CD4-positive, alpha-beta T cell (primary cell): ENCODE measurements around the gene HYAL4. TPM values are rescaled to one million over a fixed set of nuclear protein-coding genes. Genes with fewer than 3 reads are reported as not detected.

Source experiments
- ATAC-seq: fragments of 200-7000 bp; cut with Tn5 transposase; one replicate; pipeline ENCODE4 v1.10.0; 2022; ENCODE audit warnings: mild to moderate bottlenecking; ENCODE audit not compliant: poor library complexity
- CTCF ChIA-PET: fragments of 350-600 bp; sonication (Branson Sonifier 250); formaldehyde crosslinking; loops from one replicate; lab custom pipeline; 2021; ENCODE audit warnings: antibody characterized with exemption, inconsistent platforms; lab: Charles Lee
- POLR2A ChIA-PET: fragments of 350-600 bp; sonication (Branson Sonifier 250); formaldehyde crosslinking; loops from one replicate; lab custom pipeline; 2021; ENCODE audit warnings: antibody characterized with exemption, inconsistent platforms; lab: Charles Lee
- DNase-seq, 14 experiments: peaks; one replicate each; pipeline ENCODE4 v3.0.0-alpha.2; 2013 to 2020; ENCODE audit warnings: mixed read lengths in 2 of 14
- H3K27ac ChIP-seq, 2 donors: one replicate each; pipeline versions ENCODE4 v1.5.1 to v1.7.0; 2013; ENCODE audit warnings: low read length in 2 of 2, low read depth in 1 of 2, mild to moderate bottlenecking in 1 of 2
- H3K27me3 ChIP-seq, 2 experiments: 1 replicate in 1 of 2; 2 replicates in 1 of 2; pipeline versions ENCODE4 v1.6.1 to v1.7.0; 2013; ENCODE audit warnings: low read length in 2 of 2, control low read depth in 1 of 2, mild to moderate bottlenecking in 1 of 2, moderate library complexity in 1 of 2; ENCODE audit not compliant: insufficient read depth in 2 of 2, control insufficient read depth in 1 of 2
- H3K36me3 ChIP-seq: one replicate; pipeline ENCODE4 v1.6.1; 2013; ENCODE audit warnings: low read length, control low read depth; ENCODE audit not compliant: insufficient read depth
- H3K4me1 ChIP-seq: one replicate; pipeline ENCODE4 v1.6.1; 2013; ENCODE audit warnings: low read length, control low read depth; ENCODE audit not compliant: insufficient read depth
- H3K4me3 ChIP-seq: one replicate; pipeline ENCODE4 v1.5.1; 2013; ENCODE audit warnings: mild to moderate bottlenecking, low read length, moderate library complexity
- H3K9me3 ChIP-seq, 2 experiments: 1 replicate in 1 of 2; 2 replicates in 1 of 2; pipeline versions ENCODE4 v1.6.1 to v1.7.0; 2013; ENCODE audit warnings: low read length in 2 of 2, mild to moderate bottlenecking in 2 of 2, control low read depth in 1 of 2, moderate library complexity in 1 of 2; ENCODE audit not compliant: control insufficient read depth in 1 of 2, insufficient read depth in 1 of 2
- H3K27ac Mint-ChIP-seq: one replicate; pipeline ENCODE4 v1.8.0; 2020; ENCODE audit warnings: mixed read lengths
- H3K27me3 Mint-ChIP-seq: one replicate; pipeline ENCODE4 v1.8.0; 2021; ENCODE audit warnings: mixed read lengths
- H3K36me3 Mint-ChIP-seq: one replicate; pipeline ENCODE4 v1.8.0; 2021; ENCODE audit warnings: low read depth, mixed read lengths
- H3K4me1 Mint-ChIP-seq: one replicate; pipeline ENCODE4 v1.8.0; 2021; ENCODE audit warnings: low read depth, mixed read lengths
- H3K4me3 Mint-ChIP-seq: one replicate; pipeline ENCODE4 v1.8.0; 2020; ENCODE audit warnings: mild to moderate bottlenecking, mixed read lengths
- H3K9me3 Mint-ChIP-seq: one replicate; pipeline ENCODE4 v1.8.0; 2020; ENCODE audit warnings: mixed read lengths
- intact Hi-C, 2 experiments: fragments of 100-400 bp; cut with DNase I in 1 of 2; cut with micrococcal nuclease in 1 of 2; formaldehyde crosslinking; loops; one replicate each; pipeline versions ENCODE4 v1.15.1 to v1.9.0; 2023 to 2025; cut with DNase I, micrococcal nuclease
- total RNA-seq, 174 experiments: library from RNA in 2 of 174; stranded (reverse) in 2 of 174; gene quantifications; one replicate each; pipeline ENCODE4 v1.2.3 and lab custom pipeline; 2021 to 2026
- TF ChIP-seq, protein P1 (sequence below): fragments of 200-600 bp; IDR thresholded peaks from one replicate; pipeline ENCODE4 v1.8.0; 2022; ENCODE audit warnings: antibody characterized with exemption, mild to moderate bottlenecking

The HYAL4 gene
- total RNA-seq, 2 experiments from 2014 or later: 0.14 TPM; not detected in 1

- no peaks in the 10 kb centered on the region for H3K36me3 ChIP-seq
- peaks cover 8% of the 10 kb centered on the region for H3K27me3 Mint-ChIP-seq
- TF ChIP-seq, protein P1, sequence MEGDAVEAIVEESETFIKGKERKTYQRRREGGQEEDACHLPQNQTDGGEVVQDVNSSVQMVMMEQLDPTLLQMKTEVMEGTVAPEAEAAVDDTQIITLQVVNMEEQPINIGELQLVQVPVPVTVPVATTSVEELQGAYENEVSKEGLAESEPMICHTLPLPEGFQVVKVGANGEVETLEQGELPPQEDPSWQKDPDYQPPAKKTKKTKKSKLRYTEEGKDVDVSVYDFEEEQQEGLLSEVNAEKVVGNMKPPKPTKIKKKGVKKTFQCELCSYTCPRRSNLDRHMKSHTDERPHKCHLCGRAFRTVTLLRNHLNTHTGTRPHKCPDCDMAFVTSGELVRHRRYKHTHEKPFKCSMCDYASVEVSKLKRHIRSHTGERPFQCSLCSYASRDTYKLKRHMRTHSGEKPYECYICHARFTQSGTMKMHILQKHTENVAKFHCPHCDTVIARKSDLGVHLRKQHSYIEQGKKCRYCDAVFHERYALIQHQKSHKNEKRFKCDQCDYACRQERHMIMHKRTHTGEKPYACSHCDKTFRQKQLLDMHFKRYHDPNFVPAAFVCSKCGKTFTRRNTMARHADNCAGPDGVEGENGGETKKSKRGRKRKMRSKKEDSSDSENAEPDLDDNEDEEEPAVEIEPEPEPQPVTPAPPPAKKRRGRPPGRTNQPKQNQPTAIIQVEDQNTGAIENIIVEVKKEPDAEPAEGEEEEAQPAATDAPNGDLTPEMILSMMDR: no peak
- no peaks in the 10 kb centered on the region for H3K36me3 Mint-ChIP-seq
- no peak within 1 kb of the TSS for H3K4me3 ChIP-seq
- no peak within 1 kb of the TSS for H3K4me3 Mint-ChIP-seq
- no peak for DNase-seq
- intact Hi-C loops: no loop called here
- no peak within 1 kb of the TSS for H3K27ac ChIP-seq
- H3K4me1 ChIP-seq: no peaks in the 10 kb centered on the region
- ATAC-seq: no peak
- no peak within 1 kb of the TSS for H3K27ac Mint-ChIP-seq
- ChIA-PET POLR2A (no interaction called here), CTCF (no interaction called here)
- H3K27me3 ChIP-seq: no peaks in the 10 kb centered on the region
- no peaks in the 10 kb centered on the region for H3K9me3 ChIP-seq
- no peaks in the 10 kb centered on the region for H3K4me1 Mint-ChIP-seq
- no peaks in the 10 kb centered on the region for H3K9me3 Mint-ChIP-seq
These were observed 80.0 kb downstream of the HYAL4 start, which contains the start of gene SPAM1 for GRCh38 chr7:123924941-123925340. TSS of gene SPAM1 (plus strand) at chr7:123925241. CDS start at chr7:123953571, 28,330 bp downstream.

Other genes starting within 250 kb of the HYAL4 start
- not detected for gene ASB15, start 243.3 kb upstream of the HYAL4 start, total RNA-seq
- not detected for gene LMOD2, start 189.3 kb upstream of the HYAL4 start, total RNA-seq
- 1 to 10 TPM; 8.6 to 9.3 TPM for gene WASL, start 96.2 kb upstream of the HYAL4 start, total RNA-seq
- gene SPAM1, start 80.1 kb downstream of the HYAL4 start, total RNA-seq: not detected
- gene TMEM229A, start 187.9 kb downstream of the HYAL4 start, total RNA-seq: not detected